Stimulated activated CD4-positive, alpha-beta T cell treated with anti-CD3 and anti-CD28 coated beads, Interleukin-1b, Interleukin-23, amount 100 ng/mL, for 4 hours (primary cell): ENCODE data around the gene CD209.

ENCODE experiments used
- DNase-seq, 2 donors: peaks; one replicate each; pipeline ENCODE4 v3.0.0-alpha.2; 2020; ENCODE audit warnings: low read depth in 2 of 2

CD209 gene

DNA sequence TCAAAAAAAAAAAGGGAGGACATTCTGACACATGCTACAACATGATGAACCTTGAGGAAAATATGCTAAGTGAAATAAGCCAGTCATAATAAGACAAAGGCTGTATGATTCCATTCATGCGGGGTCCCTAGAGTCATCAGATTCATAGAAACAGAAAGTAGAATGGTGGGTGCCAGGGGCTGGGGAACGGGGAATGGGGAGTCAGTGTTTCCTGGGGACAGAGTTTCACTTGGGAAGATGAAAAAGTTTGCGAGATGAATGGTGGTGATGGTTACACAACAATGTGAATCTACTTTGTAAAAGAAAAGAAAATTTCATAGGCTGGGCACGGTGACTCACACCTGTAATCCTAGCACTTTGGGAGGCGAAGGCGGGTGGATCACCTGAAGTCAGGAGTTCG, 9.3 kb downstream of the CD209 start:
- no peak for DNase-seq

DNA sequence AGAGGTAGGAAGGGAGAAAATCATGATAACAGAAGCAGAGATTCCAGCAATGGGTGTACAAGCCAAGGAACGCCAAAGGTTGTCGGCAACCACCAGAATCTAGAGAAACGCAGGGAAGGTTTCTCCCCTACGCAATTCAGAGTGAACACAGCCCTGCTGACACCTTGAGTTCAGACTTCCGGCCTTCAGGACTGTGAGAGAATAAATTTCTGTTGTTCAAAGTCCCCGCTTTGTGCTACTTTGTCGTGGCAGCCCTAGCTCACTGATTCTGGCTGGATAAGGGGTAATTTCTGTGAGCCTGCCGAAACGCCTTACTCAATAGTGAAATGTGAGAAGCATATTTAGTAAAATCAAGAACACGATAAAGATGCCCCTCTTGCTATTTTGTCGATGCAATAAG, 10.1 kb downstream of the CD209 start:
- DNase-seq = no peak

GRCh38 chr19:7736148-7736547, 11.2 kb downstream of the CD209 start:
- DNase-seq = no peak

DNA sequence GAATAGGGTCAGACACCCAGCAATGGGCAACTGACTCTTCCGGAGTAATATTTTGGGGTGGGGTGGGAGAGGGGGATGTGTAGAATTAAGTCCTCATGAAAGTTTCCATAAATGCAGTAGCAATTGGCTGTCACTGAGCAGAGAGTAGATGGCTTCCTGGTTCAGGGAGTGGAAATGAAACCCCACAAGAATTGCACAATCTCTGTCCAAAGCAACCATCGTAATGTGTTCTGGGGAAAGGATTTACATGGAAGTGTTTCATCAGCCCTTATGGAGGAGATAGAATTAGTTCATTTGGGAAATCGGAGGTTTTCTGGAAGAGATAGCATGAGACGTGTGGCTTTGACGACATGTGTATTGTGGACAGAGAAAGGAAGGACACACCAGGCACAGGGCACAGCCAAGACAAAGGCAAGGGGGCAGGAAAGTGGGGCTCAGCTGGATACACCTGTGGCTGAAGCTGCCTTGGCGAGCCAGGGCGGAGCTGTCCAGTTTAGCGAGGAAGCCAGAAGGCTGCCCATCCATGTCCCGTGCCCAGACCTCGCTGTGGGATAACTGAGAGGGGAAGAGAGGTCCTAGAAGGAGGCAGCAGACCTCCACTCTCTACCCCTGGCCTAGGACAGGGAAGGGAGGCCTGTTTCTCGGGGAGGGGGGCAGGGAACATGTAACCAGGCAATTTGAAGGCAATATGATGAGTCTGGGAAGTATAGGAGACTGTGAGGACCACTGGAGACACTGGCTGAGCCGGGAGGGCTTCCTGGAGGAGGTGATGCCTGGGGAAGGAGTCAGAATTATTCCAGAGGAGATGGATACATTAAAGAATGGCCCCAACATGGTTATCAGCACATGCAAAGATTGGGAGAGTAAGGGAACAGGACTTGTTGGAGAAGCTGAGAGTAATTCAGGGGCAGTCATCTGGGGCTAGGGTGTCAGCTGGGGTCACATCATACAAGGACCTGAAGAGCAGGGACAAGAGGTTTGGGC, 12.8 kb downstream of the CD209 start:
- no peak for DNase-seq

- no peak for DNase-seq
These were observed 14.0 kb downstream of the CD209 start for GRCh38 chr19:7733376-7733775.

GRCh38 chr19:7732045-7732444, 15.3 kb downstream of the CD209 start, which contains the start of gene CLEC4G:
TSS of gene CLEC4G (minus strand) at chr19:7732110. CDS start at chr19:7732102, 8 bp downstream.
- DNase-seq = no peak

DNA sequence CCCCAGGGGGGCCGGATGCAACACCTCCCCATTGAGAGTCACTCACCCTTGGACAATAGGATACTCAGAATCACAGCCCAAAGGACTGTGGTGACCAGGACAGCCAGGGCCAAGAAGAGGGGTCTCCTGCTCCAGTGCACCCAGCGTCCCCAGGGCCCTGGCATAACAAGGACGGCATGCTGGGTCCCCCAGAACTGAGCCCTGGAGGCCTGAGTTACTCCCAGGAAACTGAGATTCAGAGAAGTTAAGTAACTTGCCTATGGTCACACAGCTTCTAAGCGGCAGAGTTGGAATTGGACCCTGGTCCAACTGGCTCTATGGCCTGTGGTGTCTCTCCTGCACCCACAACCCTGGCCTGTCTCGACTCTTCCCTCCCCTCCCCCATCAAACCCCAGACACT, 15.7 kb downstream of the CD209 start:
- no peak for DNase-seq

DNA sequence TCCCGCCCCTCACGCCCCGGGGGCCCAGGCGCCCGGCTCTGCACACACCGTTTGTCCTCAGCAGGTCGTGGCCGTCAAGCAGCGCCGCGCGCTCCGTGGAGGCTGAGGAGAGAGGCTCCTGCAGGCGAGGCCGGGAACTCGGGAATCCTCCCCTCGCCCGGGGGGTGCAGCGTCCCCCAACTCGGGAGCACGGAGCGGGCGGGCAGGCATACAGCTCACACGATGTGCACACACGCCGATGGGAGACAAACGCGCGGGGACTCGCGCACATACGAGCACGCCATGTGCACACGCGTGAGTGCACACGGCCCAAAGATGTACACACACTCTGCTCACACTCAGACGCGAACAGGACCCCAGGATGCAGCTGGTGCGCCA, 16.1 kb downstream of the CD209 start:
- no peak for DNase-seq

DNA sequence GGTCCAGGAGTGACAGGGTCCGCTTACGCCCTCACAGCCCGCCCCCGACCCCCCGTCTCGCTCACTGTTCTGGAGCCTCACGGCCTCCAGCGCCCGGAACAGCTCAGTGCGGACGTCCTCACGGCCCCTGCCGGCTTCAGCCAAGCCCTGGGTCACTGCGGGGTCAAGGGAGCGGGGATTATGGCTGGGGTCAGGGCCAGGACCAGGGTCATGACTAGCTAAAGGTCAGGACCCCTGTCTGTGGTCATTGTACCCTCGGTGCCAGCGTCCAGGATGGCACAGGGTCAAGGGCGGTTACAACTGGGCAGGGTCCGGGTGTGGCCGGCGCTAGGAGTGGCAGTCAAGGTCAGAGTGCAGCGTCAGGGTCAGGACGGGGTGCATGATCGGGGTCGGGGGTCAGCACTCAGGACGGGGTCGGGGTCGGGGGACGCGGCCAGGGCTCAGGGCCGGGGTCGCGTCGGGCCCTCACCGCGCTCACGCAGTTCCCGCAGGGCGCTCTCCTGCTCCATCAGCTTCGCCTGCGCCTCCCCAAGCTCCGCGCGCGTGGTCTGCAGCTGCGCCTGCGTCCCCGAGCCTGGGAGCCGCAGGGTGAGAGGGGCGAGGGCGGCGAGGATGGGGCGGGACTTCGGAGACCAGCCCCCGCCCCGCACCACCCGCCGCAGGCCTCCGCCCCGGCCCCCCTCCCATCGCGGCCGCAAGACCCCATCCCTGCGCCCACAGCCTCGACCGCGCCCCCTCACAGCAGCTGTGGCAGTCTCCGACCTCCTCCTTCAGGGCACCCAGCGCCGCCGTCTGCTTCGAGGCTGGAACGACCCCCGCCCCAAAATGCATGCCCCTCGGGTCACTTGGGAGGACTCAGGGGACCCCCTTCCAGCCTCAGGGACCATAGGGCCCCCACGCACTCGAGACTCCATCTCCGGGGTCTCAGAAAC, 16.8 kb downstream of the CD209 start:
- no peak for DNase-seq

GRCh38 chr19:7729831-7730285, 17.5 kb downstream of the CD209 start:
- DNase-seq = no peak

DNA sequence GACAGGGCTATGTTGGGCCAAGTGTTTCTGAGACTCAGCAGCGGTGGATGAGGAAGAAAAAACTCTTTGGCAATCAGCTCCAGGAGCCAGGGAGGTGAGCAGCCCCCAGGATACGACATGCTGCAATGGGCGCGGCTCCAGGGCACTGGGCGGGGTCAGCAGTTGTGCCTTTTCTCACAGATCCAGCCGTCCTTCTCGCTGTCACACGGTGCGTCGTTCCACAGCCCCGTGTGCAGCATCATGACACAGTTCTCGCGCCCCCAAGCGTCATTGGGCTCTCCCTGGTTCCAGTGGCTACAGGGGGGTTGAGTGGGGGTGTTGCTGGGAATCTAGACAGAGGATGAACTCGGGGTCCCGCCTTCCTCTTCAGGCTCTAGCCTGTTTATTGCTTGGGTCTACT, 18.1 kb downstream of the CD209 start:
- no peak for DNase-seq

DNA sequence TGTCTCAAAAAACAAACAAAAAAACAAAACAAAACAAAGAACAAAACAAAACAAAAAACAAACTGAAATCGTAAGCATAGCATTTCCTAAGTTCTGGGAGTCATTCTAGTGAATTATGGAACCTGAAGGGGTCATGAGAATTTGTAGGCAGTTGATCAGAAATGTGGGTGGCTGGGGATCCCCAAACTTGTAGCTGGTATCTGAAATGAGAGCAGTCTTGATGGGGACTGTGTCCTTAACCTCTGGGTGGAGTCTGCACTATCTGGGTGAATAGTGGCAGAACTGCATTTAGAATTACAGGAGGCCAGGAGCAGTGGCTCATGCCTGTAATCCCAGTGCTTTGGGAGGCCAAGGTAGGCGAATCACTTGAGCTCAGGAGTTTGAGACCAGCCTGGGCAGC, 21.5 kb downstream of the CD209 start:
- no peak for DNase-seq

- DNase-seq = no peak
These were observed 25.1 kb downstream of the CD209 start for GRCh38 chr19:7722231-7722651.

DNA sequence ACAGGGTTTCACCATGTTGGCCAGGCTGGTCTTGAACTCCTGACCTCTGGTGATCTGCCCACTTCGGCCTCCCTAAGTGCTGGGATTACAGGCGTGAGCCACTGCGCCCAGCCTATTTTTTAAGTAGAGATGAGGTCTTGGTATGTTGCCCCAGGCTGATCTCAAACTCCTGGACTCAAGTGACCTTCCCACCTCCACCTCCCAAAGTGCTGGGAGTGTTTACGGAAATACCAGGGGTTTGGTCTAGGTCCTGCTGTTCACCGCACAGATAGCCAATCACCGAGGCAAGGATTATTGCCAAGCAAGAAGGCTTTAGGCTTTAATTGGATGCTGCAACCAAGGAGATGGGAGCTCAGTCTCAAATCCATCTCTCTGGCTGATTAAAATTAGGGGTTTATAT, 27.0 kb downstream of the CD209 start:
- DNase-seq = no peak

- DNase-seq = no peak
These were observed 28.7 kb downstream of the CD209 start for GRCh38 chr19:7718668-7719067.

DNA sequence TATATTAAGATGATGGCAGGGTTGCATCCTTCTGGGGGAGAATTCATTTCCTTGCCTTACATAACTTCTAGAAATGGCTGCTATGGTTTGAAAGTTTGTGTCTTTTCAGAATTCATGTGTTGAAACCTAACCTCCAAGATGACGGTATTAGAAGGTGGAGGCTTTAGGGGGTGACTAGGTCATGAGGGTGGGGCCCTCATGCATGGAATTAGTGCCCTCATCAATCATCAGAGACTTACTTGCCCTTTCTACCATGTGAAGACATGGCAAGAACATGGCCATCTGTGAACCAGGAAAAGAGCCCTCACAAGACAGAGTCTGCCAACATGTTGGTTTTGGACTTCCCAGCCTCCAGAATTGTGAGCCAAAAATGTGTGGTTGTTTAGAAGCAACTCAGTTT, 30.6 kb downstream of the CD209 start:
- no peak for DNase-seq

DNA sequence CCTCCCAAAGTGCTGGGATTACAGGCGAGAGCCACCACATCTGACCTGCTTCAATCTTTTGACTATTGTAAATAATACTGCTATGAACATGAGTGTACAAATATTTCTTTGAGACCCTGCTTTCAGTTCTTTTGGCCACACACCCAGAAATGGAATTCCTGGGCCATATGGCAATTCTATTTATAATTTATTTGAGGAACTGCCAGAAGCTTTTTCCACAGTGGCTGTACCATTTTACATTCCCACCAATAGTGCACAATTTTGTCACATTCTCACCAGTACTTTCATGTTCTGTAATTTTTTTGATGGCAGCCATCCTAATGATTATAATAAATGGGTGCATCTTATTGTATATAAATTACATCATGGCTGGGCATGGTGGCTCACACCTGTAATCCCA, 31.7 kb downstream of the CD209 start:
- no peak for DNase-seq

DNA sequence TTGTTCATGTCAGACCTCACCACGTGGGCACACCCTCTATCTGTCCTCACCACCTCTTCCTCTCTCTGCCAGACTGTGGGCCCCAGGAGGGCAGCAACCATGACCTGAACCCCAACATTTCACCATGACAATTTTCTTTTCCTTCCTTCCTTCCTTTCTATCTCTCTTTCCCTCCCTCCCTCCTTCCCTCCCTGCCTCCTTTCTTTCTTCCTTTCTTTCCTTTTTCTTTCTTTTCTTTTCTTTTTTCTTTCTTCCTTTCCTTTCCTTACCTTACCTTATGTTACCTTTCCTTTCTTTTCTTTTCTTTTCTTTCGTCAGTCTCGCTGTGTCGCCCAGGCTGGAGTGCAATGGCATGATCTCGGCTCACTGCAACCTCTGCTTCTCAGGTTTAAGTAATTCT, 36.7 kb downstream of the CD209 start:
- no peak for DNase-seq

GRCh38 chr19:7709932-7710460, 37.3 kb downstream of the CD209 start:
- DNase-seq = no peak

DNA sequence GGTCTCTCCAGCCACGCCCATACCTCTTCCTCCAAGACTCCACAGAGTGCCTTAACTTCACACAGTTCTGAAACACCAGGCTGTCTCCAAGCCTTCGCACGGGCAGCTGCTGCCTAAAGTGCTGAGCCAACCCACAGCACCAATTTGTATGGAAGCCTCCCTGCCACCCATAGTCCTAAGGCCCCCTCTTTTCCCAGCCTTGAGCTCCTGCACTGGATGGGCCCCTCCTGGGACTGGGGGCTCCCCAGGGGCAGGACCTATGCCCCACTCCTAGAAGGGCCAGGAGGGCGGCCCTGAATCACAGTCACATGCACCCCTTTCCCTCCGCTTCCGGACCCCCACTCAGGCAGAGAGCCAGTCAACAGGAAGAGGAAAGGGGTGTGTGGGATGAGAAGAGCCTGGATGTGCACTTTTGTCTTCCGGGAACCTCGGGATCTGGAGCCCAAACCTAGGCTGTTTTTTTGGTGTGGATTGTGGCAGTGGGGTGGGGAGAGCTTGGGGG, 40.3 kb downstream of the CD209 start:
- no peak for DNase-seq

DNA sequence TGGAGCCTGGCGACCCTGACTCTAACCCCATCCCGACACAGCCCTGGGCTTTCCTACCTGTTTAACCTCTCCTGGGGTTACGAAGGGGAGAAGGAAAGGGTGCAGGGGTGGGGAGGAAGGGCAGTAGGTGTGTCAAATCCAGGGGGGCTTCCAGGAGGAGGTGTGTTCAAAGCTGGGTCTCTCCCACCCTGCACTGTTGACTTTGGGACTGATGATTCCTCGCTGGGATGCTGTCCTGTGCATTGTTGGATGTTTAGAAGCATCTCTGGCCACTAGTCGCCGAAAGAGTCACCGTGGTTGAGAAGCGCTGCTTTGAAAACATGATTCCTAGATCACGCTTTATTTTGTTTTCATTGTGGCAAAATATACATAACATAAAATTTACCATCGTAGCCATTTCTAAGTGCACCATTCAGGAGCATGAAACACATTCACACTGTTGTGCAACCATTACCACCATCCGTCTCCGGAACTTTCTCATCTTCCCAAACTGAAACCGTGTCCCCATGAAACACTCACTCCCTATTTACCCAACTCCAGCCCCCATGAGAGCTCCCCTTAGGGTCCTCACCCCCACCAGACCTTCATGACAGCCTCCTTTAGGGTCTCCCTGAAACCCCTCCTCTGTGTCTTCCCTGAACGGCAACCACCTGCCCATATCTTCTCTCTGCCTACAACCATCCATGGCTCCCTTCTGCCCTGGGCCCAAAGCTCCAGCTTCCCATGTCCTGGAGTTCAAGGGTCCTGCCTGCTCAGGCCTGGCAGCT, 41.0 kb downstream of the CD209 start:
- no peak for DNase-seq
